Progenitor cell of endocrine pancreas (in vitro differentiated cells): ENCODE data around the gene B4GALT6. TPM values are rescaled to one million over a fixed set of nuclear protein-coding genes. Genes with fewer than 3 reads are reported as not detected.
"Not testable (repeated sequence)": the region's sequence is repeated elsewhere in the genome, so short reads cannot be mapped to it uniquely, and the experiment has no call there.

Source experiments
- DNase-seq: peaks from one replicate; pipeline ENCODE4 v3.0.0; 2021; ENCODE audit warnings: low spot score; ENCODE audit not compliant: unreplicated experiment
- H3K27ac Mint-ChIP-seq: 2 replicates; pipeline ENCODE4 v1.8.0; 2021; ENCODE audit warnings: mild to moderate bottlenecking, moderate library complexity, mixed read lengths
- H3K27me3 Mint-ChIP-seq: 2 replicates; pipeline ENCODE4 v1.8.0; 2021; ENCODE audit warnings: mixed read lengths
- H3K36me3 Mint-ChIP-seq: 2 replicates; pipeline ENCODE4 v1.8.0; 2022; ENCODE audit warnings: mixed read lengths; ENCODE audit not compliant: insufficient read depth
- H3K4me1 Mint-ChIP-seq: 2 replicates; pipeline ENCODE4 v1.8.0; 2021; ENCODE audit warnings: low read depth, mixed read lengths
- H3K4me3 Mint-ChIP-seq: 2 replicates; pipeline ENCODE4 v1.8.0; 2021; ENCODE audit warnings: low read depth, mild to moderate bottlenecking, moderate library complexity, mixed read lengths
- H3K9me3 Mint-ChIP-seq: 2 replicates; pipeline ENCODE4 v1.8.0; 2021; ENCODE audit warnings: low read depth, mixed read lengths
- CTCF ChIP-seq: fragments of 200-600 bp; sonication (generic); IDR thresholded peaks from one replicate; pipeline ENCODE4 v1.5.0; 2021; ENCODE audit warnings: antibody characterized with exemption, mild to moderate bottlenecking; ENCODE audit not compliant: unreplicated experiment
- long read RNA-seq: library from polyadenylated mRNA; unstranded; transcript quantifications from one replicate; pipeline ENCODE4 v2.0.0, GENCODE V29; 2020
- total RNA-seq: library from RNA; stranded (reverse); gene quantifications from 2 replicates; pipeline ENCODE4 v1.2.1, GENCODE V29; 2021

Gene B4GALT6
- 32.2 and 33.1 TPM in 2 replicates for total RNA-seq
- long read RNA-seq, partial matches to known transcripts = 0 of 5 reads
- long read RNA-seq, other reads (novel, unspliced or antisense) = 5 of 5 reads

GRCh38 chr18:31684279-31685096 is at the start of gene B4GALT6:
TSS of gene B4GALT6 (minus strand) at chr18:31684581. CDS start at chr18:31684426, 155 bp downstream.
- Mint-ChIP-seq H3K36me3 (no peaks in the 10 kb centered on the region), H3K27me3 (no peaks in the 10 kb centered on the region), H3K4me3 (peak within 1 kb of the TSS; percentile 98), H3K4me1 (peaks cover 40% of the 10 kb centered on the region), H3K9me3 (no peaks in the 10 kb centered on the region), H3K27ac (peak within 1 kb of the TSS; percentile 97)
- TF ChIP-seq CTCF = no peak
- peak; percentile 49 for DNase-seq

GRCh38 chr18:31731628-31732027 is 47.2 kb upstream of the B4GALT6 start:
- H3K4me3 Mint-ChIP-seq = no peak overlapping the region
- no peak overlapping the region for H3K27ac Mint-ChIP-seq
- no peak for TF ChIP-seq CTCF
- no peaks in the 10 kb centered on the region for H3K36me3 Mint-ChIP-seq
- H3K9me3 Mint-ChIP-seq = peaks cover 7% of the 10 kb centered on the region
- peaks cover 6% of the 10 kb centered on the region for H3K27me3 Mint-ChIP-seq
- no peaks in the 10 kb centered on the region for H3K4me1 Mint-ChIP-seq
- no peak for DNase-seq

GRCh38 chr18:31729196-31729595 is 44.8 kb upstream of the B4GALT6 start:
- not testable (repeated sequence) for H3K27ac Mint-ChIP-seq, H3K4me3 Mint-ChIP-seq, H3K9me3 Mint-ChIP-seq, H3K4me1 Mint-ChIP-seq, DNase-seq, H3K36me3 Mint-ChIP-seq, H3K27me3 Mint-ChIP-seq

GRCh38 chr18:31723990-31724711 is 39.8 kb upstream of the B4GALT6 start:
- Mint-ChIP-seq H3K27me3 (peaks cover 6% of the 10 kb centered on the region), H3K36me3 (peaks cover 3% of the 10 kb centered on the region), H3K27ac (no peak overlapping the region), H3K4me3 (no peak overlapping the region), H3K9me3 (peaks cover 7% of the 10 kb centered on the region), H3K4me1 (no peaks in the 10 kb centered on the region)
- DNase-seq = no peak
- no peak for TF ChIP-seq CTCF

GRCh38 chr18:31723639-31723989 is 39.2 kb upstream of the B4GALT6 start:
- peaks cover 13% of the 10 kb centered on the region for H3K9me3 Mint-ChIP-seq
- no peak for TF ChIP-seq CTCF
- no peak overlapping the region for H3K4me3 Mint-ChIP-seq
- H3K4me1 Mint-ChIP-seq = no peaks in the 10 kb centered on the region
- H3K27me3 Mint-ChIP-seq = peaks cover 6% of the 10 kb centered on the region
- no peak overlapping the region for H3K27ac Mint-ChIP-seq
- H3K36me3 Mint-ChIP-seq = peaks cover 3% of the 10 kb centered on the region
- no peak for DNase-seq
